Bronchial epithelial cell (primary cell): ENCODE data around the gene APAF1. TPM values are rescaled to one million over a fixed set of nuclear protein-coding genes. Genes with fewer than 3 reads are reported as not detected.

Experiments
- DNase-seq: peaks from one replicate; pipeline ENCODE4 v3.0.0-alpha.2; 2010; ENCODE audit warnings: low read depth
- FAIRE-seq: peaks from 2 replicates; lab custom pipeline; 2011; peaks lifted over from hg19 to GRCh38; lab: Jason Lieb, UNC
- H3K27me3 ChIP-seq: 2 replicates; pipeline ENCODE4 v1.5.1; 2011; ENCODE audit warnings: low read length; ENCODE audit not compliant: control insufficient read depth, insufficient read depth
- H3K36me3 ChIP-seq: 2 replicates; pipeline ENCODE4 v1.5.1; 2011; ENCODE audit warnings: low read length; ENCODE audit not compliant: control insufficient read depth, insufficient read depth
- H3K4me3 ChIP-seq: 2 replicates; pipeline ENCODE4 v1.5.1; 2011; ENCODE audit warnings: mild to moderate bottlenecking, low read depth, low read length, control low read depth
- total RNA-seq: library from RNA; depleted of rRNA; stranded (reverse); fragments of >200 nt; gene quantifications from 2 replicates; pipeline ENCODE4 v1.2.1, GENCODE V29; 2014
- TF ChIP-seq, protein P1 (sequence below): IDR thresholded peaks from 2 replicates; pipeline ENCODE4 v1.5.1; 2011; ENCODE audit warnings: mild to moderate bottlenecking, moderate library complexity, low read length, control low read depth, inconsistent platforms; ENCODE audit not compliant: insufficient read depth, severe bottlenecking

The APAF1 gene
- total RNA-seq, 1 donor from 2014 or later: 12.4 TPM

DNA sequence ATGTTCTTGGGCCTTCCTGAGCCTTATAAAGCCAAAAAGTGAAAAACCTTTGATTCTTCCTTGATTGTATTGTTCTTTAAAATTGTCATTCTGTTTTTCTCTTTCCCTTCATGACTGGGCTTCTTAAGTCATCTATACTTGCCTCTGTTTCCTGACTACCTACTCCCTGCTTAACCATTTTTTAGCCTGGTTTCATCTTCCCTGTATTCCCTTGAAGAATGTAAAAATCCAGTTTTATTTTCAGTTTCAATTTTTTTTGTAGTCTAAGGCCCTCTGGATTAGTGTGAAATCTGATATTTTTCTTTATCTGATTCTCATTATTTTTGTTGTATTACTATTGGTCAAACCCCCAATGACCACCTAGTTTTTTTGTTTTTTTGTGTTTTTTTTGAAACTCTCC is 46.3 kb downstream of the APAF1 start:
- FAIRE-seq (no peak), DNase-seq (no peak)
- Histone ChIP-seq H3K4me3 (no peak overlapping the region), H3K27me3 (no peaks in the 10 kb centered on the region), H3K36me3 (peaks cover 2% of the 10 kb centered on the region)
- TF ChIP-seq, protein P1, sequence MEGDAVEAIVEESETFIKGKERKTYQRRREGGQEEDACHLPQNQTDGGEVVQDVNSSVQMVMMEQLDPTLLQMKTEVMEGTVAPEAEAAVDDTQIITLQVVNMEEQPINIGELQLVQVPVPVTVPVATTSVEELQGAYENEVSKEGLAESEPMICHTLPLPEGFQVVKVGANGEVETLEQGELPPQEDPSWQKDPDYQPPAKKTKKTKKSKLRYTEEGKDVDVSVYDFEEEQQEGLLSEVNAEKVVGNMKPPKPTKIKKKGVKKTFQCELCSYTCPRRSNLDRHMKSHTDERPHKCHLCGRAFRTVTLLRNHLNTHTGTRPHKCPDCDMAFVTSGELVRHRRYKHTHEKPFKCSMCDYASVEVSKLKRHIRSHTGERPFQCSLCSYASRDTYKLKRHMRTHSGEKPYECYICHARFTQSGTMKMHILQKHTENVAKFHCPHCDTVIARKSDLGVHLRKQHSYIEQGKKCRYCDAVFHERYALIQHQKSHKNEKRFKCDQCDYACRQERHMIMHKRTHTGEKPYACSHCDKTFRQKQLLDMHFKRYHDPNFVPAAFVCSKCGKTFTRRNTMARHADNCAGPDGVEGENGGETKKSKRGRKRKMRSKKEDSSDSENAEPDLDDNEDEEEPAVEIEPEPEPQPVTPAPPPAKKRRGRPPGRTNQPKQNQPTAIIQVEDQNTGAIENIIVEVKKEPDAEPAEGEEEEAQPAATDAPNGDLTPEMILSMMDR: no peak

DNA sequence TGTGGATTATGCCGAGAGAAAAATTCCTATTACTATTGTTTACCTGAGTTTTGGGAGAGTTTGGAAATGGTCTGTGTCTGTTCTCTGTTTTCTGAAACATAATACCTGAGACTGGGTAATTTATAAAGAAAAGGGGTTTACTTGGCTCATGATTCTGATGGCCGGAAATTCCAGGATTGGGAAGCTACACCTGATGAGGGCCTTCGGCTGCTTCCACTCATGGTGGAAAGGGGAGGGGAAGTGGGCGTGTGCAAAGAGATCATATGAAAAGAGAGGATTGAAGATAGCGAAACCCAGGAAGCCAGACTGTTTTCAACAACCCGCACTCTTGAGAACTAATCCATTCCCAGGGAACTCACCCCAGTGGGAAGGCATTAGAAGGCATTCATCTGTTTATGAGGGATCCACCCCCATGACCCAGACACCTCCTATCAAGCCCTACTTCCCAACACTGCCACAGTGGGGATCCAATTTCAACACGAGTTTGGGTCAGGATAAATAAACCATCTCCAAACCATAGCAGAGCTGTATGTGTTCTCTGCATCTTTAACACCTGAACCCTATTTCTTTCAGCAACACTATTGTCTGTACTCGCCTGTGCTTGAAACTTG is 51.1 kb downstream of the APAF1 start:
- H3K36me3 ChIP-seq: peaks cover 2% of the 10 kb centered on the region
- DNase-seq (peak; percentile 13), FAIRE-seq (no peak)
- TF ChIP-seq, protein P1: no peak
- H3K27me3 ChIP-seq: no peaks in the 10 kb centered on the region
- H3K4me3 ChIP-seq: no peak overlapping the region

DNA sequence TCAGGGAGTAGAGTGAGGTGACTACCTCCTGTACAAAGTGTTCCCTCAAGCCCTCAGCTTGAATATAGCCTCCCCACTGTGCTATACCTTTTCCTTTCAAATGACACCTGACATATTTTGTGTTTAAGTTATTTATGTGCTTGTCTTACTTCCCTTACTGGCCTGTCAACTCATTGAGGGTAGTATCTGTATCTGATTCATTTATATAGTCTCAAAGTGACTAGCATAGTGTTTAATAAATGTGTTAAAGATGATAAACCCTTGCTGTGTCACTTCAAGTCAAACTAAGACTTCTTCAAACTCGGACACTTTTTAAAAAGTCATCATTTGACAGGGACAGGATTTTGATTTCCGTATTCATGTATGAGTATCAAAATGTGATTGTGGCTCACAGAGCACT is 52.1 kb downstream of the APAF1 start:
- FAIRE-seq (no peak), DNase-seq (no peak)
- Histone ChIP-seq H3K36me3 (no peaks in the 10 kb centered on the region), H3K27me3 (no peaks in the 10 kb centered on the region), H3K4me3 (no peak overlapping the region)
- TF ChIP-seq, protein P1: no peak

DNA sequence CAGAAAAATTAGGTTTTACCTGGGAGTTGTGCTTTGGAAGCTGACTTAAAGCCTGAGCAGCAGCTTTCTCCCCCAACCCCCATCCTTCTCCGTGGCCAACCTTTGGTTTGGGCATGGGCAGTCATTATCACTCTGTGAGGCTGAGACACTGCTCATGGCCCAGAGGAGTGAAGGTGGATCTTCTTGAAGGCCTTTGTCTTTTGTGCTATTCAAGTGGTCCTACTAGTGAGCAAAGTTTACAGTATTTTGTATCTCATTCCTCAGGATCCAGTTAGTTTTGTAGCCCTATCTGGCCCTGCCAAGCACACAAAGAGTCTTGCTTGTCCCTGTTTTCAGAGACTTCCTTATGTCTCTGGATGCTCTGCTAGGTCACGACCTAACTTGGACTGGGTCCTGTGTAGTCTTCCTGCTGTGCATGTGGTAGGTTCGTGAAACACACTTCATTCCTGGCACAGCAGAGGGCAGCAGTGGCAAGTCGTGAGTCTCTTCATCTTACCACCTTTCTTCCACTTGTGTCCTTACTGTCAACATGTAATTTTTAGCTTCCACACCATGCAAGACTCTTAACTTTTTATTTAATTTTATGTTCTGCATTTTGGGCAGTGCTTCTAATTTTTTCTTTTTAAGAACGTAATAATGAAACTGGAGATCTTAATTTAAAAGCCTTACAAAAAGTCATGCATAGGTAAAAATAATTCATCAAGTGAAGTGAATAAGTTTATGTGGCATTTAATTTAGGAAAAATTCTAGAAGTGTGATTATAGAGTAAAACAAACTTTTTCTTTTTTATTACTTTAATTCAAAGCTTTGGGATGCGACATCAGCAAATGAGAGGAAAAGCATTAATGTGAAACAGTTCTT is 53.7 kb downstream of the APAF1 start:
- TF ChIP-seq, protein P1: peak; percentile 75
- Histone ChIP-seq H3K36me3 (no peaks in the 10 kb centered on the region), H3K27me3 (no peaks in the 10 kb centered on the region), H3K4me3 (no peak overlapping the region)
- DNase-seq: peak; percentile 63
- FAIRE-seq: peak; percentile 83

DNA sequence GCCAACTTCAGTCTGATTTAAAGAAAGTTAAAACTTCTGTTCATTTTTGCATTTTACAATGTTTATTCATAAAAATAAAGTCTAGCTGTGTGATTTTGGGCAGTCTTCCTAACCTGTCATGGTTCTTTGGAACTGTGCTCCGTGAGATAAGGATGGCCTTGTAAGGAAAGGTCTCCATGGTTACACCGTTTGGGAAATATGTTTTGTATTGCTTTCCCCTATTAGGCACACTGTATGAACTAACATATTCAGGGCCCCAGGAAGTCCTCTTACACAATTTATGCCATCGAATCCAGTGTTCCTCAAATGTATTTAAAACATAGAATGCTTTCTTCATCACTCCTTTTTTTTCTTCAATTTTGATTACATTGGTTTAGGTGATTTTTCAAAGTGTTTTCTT is 54.5 kb downstream of the APAF1 start:
- Histone ChIP-seq H3K27me3 (no peaks in the 10 kb centered on the region), H3K4me3 (no peak overlapping the region), H3K36me3 (no peaks in the 10 kb centered on the region)
- TF ChIP-seq, protein P1: no peak
- DNase-seq (no peak), FAIRE-seq (no peak)
